NCI-H460 (cell line): ENCODE results near the gene FBLN2. TPM values are rescaled to one million over a fixed set of nuclear protein-coding genes. Genes with fewer than 3 reads are reported as not detected.

ENCODE experiments used
- DNase-seq: peaks from one replicate; pipeline ENCODE4 v3.0.0-alpha.2; 2016; ENCODE audit warnings: low read depth; ENCODE audit errors: extremely low read depth
- total RNA-seq: library from RNA; depleted of rRNA; stranded (reverse); fragments of >200 nt; shearing (Covaris generic); gene quantifications from 2 replicates; pipeline ENCODE4 v1.2.3, GENCODE V29; 2014

Gene FBLN2
- total RNA-seq, 1 experiment from 2014 or later, result not detected

DNA sequence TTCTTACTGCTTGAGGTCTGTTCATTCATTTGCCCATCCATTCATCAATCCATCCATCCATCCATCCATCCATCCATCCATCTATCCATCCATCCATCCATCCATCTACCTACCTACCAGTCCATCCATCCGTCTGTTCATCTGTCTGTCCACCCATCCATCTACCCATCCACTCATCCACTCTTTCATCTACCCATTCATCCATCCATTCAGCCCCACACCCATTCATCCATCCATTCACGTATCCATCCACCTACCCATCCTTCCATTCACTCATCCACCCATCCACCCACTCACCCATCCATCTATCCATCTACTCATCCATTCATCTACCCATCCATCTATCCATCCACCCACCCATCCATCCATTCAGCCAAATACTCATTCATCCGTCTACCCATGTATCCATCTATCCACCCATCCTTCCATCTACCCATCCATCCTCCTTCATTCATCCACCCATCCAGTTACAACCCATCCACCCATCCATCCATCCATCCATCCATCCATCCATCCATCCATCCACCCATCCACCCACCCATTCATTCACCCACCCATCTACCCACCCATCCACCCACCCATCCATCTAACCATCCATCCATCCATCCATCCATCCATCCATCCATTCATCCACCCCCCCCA lies 68.3 kb downstream of the FBLN2 start:
- no peak for DNase-seq

GRCh38 chr3:13617981-13618380 lies 69.1 kb downstream of the FBLN2 start:
- no peak for DNase-seq

DNA sequence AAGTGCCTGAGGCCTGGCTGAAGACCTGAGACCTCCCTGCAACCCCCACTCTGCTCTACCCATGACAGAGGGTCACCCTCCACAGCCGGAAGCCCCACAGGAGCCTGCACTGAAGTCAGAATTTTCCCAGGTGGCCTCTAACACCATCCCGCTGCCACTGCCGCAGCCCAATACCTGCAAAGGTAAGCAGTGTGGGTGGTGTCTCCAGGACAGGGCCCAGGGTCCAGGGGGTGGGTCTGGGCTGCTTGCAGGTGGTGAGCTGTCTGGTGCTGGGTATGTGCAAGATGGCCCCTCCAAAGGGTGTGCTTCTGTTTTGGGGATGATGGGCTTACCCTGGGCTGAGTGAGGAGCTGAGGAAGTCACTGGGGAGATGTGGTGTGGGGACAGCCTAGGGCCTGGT lies 69.9 kb downstream of the FBLN2 start:
- no peak for DNase-seq

GRCh38 chr3:13619661-13620230 lies 70.8 kb downstream of the FBLN2 start:
- DNase-seq, result no peak

DNA sequence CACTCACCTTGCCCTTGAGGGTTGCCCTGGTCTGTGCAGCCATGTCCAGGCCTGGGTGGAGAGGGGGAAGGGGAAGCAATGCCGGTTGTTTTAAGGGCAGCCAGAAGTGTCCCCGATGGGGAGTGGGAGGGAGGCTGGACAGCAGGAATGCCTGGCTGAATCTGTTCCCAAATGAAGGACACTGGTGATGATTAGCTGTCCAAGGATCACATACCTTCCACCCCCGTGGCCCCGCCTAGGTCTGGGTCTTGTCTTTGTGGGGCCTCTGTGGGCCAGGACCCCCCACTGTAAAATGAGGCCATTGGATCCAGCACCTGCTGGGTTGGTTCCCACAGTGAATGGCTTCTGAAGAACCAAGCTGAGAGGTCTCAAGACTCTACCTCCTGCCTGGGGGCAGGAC lies 71.4 kb downstream of the FBLN2 start:
- DNase-seq, result no peak

DNA sequence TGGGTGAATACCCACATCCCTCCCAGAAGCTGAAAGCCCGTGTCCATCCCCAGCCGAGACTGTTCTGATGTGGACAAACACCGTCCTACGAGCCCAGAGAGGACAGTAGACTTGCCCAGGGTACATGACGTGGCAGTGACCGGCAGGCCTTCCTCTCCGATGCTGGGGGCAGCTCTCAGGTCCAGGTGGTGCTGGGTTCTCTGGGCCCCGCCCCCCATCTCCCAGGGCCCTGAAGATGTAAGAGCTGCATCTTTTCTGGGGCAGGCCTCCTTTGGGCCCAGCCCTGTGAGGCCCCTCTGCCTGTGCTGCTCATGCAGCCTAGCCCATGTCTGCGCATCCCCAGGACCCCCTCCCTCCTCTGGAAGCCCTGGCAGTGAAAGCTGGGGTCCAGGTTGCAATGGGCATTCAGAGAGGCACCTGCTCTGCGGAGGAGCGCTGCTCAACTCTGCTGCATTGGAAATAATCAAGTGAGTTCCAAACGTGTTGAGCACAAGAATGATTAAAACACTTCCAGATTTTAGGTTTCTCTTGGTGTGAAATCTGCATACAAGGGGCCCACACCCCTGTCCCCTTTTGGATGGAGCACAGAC lies 71.9 kb downstream of the FBLN2 start:
- DNase-seq, result no peak

DNA sequence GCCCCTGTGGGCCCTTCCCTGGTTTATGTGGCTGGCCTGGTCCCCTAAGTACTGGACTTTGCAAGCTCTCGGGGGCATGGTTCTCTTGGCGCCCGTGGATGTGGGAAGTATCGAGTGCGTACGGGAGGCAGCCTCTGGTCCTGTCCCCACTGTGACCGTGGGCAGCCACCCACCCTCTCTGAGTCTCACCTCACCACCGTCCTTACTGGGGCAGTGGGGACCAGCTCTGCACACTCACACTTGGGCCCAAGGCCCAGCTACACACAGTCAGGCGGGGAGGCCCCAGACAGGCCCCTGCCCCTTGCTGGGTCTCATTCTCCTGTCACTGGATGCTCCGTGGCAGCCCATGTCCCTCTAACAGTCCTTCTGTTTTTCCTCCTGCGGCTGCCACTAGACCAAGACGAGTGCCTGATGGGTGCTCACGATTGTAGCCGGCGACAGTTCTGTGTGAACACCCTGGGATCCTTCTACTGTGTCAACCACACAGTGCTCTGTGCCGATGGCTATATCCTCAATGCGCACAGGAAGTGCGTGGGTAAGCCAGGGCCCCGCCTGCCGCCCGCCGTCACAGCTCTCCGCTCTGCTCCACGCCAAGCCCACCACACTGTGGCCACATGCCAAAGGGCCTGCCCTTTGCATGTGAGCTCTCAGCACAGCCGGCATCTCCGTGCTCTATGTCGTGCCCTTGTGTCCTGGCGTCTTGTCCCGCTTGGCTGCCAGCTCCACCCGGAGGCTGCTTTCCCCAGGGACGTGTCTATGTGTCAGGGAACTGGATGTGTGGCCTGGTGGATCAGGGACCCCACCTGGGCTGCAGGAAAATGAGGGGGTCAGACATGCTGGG lies 72.7 kb downstream of the FBLN2 start:
- DNase-seq, result no peak

DNA sequence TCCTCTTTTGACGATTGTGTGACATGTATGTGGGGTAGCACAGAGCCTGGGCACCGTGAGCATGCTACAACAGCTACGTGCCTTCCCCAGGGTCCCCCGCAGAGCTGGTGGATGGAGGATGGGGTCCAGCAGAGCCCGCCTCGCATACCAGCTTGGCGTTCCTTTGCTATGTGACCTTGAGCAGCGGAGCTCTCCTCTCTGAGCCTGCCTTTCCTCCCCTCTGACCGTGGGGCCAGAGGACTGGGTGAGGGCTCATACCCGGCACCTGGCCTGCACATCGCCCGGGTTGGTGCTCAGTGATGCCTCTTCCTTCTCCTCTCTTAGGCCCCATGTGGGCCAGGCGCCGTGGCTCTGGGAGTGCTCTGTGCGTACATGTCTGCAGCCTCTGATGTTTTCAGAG lies 73.4 kb downstream of the FBLN2 start:
- no peak for DNase-seq

DNA sequence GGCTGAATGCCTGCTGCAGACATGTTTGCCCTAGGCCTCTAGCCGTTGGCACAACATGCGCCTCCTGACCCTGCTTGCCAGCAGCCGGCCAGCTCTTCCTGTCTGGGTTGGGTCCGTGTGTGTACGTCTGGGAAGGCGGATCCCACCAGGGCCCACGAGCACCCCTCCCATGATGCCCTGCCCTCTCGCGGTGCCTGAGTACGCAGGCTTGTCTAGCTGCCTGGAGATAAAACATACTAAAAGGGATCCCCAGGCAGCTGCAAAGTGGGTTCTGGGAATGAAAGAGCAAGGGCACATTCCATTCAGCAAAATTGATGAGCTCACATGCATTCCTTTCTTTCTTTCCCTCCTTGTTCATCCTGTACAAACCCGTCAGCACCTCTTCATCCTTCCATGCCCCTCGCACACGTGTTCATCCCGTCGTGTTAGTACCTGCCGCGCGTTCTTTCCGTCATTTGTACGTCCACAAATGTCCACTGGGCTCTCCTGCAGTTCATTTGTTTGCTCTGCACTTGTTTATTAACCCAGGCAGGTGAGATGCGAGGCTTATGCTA lies 74.3 kb downstream of the FBLN2 start:
- no peak for DNase-seq

DNA sequence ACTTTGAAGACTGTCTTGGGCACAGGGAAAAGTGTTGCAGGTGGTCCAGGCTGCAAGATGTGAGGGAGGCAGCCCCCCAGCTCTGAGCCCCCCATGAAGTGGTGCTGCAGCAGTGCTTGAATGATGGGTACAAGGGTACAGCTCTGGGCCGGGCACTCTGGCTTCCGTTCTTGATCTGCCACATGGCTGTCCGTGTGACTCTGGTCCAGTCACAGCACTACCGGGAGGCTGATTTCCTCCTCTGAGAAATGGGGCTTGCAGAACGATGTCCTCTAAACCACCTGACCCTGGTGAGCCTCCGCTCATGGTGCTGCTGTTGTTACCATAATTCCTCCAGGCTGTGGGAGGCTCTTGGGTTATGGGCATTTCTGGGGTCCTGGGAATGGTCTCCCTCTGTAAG lies 75.1 kb downstream of the FBLN2 start:
- no peak for DNase-seq

- DNase-seq, result no peak
These were observed 75.8 kb downstream of the FBLN2 start for GRCh38 chr3:13624671-13625125.

- DNase-seq, result no peak
These were observed 77.5 kb downstream of the FBLN2 start for GRCh38 chr3:13626396-13626795.

DNA sequence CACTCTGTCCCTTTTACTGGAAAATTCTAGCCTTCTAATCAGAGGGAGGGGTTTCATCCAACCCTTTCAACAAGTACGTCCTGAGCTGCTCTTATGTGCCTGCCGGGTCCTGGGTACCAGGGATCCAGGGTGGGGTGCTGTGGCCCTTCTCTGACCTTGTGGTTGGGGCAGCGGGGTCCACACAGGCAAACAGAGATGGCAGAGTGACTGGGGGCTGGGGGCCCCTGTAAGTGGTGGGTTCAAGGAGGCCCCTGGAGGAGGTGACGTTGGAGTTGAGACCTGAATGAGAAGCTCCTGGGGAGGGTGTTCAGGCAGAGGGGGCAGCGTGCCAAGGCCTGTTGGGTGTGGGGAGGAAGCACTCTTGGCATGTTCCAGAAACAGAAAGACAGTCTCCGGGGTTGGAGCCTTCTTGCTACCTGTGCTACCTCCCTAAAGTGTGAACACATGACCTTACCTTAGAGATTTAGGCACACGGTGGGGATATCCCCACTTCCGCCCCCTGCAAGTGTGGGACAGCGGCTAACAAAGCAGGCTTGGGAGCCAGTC lies 78.1 kb downstream of the FBLN2 start:
- DNase-seq, result no peak

GRCh38 chr3:13627681-13628080 lies 78.8 kb downstream of the FBLN2 start:
- no peak for DNase-seq

DNA sequence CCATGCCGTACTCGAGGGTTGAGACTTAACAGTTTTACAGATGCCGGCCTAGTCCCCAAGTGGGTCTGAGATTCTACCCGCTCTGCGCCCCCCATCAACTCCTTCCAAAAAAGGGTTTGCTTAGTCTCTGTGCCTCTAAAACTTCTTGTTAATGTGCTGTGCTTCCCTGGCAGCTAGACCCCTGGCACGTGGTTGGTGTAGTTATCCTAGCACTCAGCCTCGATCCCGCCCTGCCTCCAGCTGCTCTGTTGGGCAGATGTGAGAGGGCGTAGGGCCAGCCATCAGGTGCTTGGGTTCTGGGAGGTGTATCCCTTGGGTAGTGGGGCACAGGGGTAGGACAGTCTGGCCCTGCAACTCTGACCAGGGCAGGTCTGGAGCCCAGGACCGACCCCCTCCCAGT lies 79.5 kb downstream of the FBLN2 start:
- DNase-seq, result no peak

GRCh38 chr3:13628841-13629551 lies 80.1 kb downstream of the FBLN2 start:
- DNase-seq, result no peak

DNA sequence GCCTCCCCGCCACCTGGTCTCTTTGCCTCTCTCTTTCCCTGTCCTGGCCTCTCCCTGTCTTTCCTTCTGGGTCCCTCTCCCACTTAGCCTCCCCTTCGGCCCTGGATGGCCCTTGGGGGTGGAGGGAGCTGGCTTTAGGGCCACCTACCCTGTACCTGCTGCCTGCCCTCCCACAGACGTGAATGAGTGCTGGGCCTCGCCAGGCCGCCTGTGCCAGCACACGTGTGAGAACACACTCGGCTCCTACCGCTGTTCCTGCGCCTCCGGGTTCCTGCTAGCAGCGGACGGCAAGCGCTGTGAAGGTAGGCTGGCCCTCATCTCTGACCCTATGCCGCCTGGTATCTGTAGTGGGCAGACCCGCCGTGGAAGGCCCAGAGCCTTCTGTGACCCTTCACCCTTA lies 80.7 kb downstream of the FBLN2 start:
- DNase-seq, result no peak

- no peak for DNase-seq
These were observed 82.3 kb downstream of the FBLN2 start for GRCh38 chr3:13631256-13631655.

DNA sequence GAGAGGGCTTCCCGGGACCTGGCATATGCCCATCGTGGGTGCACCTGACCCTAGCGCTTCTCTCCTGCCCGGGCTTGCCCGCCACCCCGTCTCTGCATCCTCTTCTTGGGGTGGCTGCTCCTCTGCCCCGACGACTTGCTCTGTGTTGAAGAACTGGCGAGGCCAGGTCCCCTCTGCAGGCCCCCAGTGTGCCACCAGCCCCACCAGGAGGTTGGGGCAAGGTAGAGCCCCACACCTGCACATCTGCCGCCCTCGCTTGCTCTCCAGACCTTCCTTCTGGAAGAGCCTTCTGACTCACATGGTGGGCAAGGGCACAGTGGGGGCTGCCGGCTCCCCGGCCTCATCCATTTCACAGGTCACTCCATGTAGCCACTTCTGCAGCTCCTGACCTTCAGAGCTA lies 84.3 kb downstream of the FBLN2 start:
- no peak for DNase-seq

- DNase-seq, result no peak
These were observed 85.2 kb downstream of the FBLN2 start for GRCh38 chr3:13634151-13634550.
